ENCODE results near the gene LIMK2.
"Not testable (repeated sequence)": the region's sequence is repeated elsewhere in the genome, so short reads cannot be mapped to it uniquely, and the experiment has no call there.

Gene LIMK2

DNA sequence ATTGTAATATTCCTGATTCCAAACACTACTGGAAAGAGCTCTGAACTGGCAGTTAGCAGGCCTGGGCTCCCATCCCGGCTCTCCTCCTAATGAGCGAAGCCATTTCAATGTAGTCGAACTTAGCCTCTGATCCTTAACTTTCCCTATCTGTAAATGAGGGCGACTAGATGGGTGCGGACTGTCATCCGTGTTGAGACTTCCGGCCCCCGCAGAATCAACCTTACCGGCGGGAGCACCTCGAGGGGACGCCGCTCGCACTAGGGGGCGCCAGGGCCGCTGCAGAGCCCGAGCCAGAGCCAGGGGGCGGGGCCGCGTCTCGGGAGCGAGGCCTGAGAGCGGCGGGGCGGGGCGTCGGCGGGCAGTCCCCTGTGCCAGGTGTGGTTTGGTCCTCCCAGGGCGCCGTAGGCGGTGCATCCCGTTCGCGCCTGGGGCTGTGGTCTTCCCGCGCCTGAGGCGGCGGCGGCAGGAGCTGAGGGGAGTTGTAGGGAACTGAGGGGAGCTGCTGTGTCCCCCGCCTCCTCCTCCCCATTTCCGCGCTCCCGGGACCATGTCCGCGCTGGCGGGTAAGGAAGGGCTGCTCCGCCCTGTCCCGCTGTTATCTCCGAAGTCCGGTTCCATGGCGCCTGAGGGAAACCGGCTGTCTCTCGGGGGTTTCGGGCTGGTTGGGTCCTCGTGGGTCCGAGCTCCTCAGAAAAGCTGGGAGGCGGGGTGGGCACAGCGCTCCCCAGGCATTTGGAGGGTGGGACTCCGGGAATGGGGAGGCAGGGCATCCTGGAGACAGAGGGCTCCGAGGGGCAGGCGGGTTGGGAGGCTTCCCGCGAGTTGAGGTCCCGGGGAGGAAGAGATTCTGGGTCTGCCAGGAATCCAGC, at the start of gene LIMK2:
LIMK2 (plus strand) TSS at position 437 of the 869 bp plus-strand sequence; CDS start at position 548, 111 bp downstream.
- Histone ChIP-seq H3K27me3 (ENCODE audit: control insufficient read depth, insufficient read depth, low read length) (no peaks in the 10 kb centered on the region), H3K4me1 (ENCODE audit: control insufficient read depth, insufficient read depth, low read length) (peaks cover 3% of the 10 kb centered on the region; the same call in 1 of the 2 replicates), H3K27ac (ENCODE audit: low read depth, low read length) (peak within 1 kb of the TSS; percentile 85), H3K4me3 (ENCODE audit: low read depth, low read length) (peak within 1 kb of the TSS; percentile 85), H3K36me3 (ENCODE audit: control insufficient read depth, insufficient read depth, low read length) (0 out of 2 replicates have a peak, but pooled peaks cover 3% of the 10 kb centered on the region), H3K9ac (ENCODE audit: low read depth, low read length) (peak within 1 kb of the TSS; percentile 74), H3K9me3 (ENCODE audit: control insufficient read depth, insufficient read depth, low read length) (no peaks in the 10 kb centered on the region)

DNA sequence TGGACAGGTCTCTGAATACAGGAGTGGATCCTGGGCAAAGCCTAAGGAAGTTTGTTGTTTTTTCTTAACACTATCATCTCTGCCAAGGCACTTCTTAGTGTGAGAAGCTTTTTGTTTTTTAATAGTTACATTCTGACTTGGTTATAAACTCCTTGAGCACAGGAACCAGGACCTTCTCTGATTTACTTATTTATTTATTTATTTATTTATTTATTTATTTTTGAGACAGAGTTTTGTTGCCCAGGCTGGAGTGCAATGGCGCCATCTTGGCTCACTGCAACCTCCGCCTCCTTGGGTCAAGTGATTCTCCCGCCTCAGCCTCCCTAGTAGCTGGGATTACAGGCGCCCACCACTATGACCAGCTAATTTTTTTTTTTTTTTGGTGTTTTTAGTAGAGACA, 41.1 kb upstream of the LIMK2 start:
- no peaks in the 10 kb centered on the region for H3K9me3 ChIP-seq (ENCODE audit: control insufficient read depth, insufficient read depth, low read length)
- H3K27ac ChIP-seq (ENCODE audit: low read depth, low read length) = no peak overlapping the region
- 0 out of 2 replicates have a peak, but pooled peaks cover 4% of the 10 kb centered on the region for H3K36me3 ChIP-seq (ENCODE audit: control insufficient read depth, insufficient read depth, low read length)
- no peak overlapping the region for H3K4me3 ChIP-seq (ENCODE audit: low read depth, low read length)
- H3K27me3 ChIP-seq (ENCODE audit: control insufficient read depth, insufficient read depth, low read length) = no peaks in the 10 kb centered on the region
- H3K4me1 ChIP-seq (ENCODE audit: control insufficient read depth, insufficient read depth, low read length) = no peaks in the 10 kb centered on the region
- no peak overlapping the region for H3K9ac ChIP-seq (ENCODE audit: low read depth, low read length)

DNA sequence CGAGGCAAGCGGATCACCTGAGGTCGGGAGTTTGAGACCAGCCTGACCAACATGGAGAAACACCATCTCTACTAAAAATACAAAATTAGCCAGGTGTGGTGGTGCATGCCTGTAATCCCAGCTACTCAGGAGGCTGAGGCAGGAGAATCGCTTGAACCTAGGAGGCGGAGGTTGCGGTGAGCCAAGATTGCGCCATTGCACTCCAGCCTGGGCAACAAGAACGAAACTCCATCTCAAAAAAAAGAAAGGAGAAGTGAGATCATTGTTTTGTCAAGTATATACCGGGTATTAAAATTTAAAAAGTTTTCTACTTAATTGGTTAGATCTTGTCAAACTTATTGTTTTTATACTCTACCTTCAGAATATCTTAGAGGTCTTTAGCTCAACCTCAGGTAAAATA, 40.4 kb upstream of the LIMK2 start:
- not testable (repeated sequence) for H3K4me1 ChIP-seq (ENCODE audit: control insufficient read depth, insufficient read depth, low read length); H3K9me3 ChIP-seq (ENCODE audit: control insufficient read depth, insufficient read depth, low read length); H3K27ac ChIP-seq (ENCODE audit: low read depth, low read length); H3K4me3 ChIP-seq (ENCODE audit: low read depth, low read length); H3K9ac ChIP-seq (ENCODE audit: low read depth, low read length); H3K27me3 ChIP-seq (ENCODE audit: control insufficient read depth, insufficient read depth, low read length); H3K36me3 ChIP-seq (ENCODE audit: control insufficient read depth, insufficient read depth, low read length)

DNA sequence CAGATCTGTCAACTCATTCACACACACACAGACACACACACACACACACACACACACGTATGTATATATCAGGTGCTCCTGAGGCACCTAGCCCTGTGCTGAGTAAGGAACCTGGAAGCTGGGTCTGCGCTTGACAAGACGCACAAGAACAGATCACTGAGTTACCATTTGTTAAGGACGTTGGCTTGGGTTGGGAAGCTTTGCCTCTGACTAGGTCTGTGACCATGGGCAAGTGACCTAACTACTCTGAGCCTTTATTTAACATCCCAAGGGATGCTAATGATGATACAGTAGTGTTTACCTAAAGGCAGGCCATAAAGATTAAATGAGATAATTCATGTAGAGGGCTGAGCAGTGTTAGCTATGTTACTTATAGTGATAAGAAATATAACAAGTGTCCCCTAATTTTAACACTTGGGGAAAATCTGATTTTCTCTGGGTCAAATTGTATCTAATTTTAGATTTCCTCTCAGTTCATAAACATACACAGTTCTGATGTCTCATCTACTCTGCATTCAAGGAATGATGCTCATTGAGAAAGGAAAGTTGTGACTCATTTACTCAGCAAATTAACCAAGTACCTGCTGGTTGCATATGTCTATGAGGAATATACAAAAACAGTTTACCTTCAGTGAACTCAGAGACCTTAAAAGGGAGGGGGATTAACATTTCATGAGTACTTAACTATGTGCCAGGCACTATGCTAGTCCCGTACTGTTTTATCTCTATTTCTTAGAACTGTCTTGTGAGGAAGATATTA, 38.5 kb upstream of the LIMK2 start:
- H3K9ac ChIP-seq (ENCODE audit: low read depth, low read length) = no peak overlapping the region
- H3K27me3 ChIP-seq (ENCODE audit: control insufficient read depth, insufficient read depth, low read length) = no peaks in the 10 kb centered on the region
- no peak overlapping the region for H3K4me3 ChIP-seq (ENCODE audit: low read depth, low read length)
- no peaks in the 10 kb centered on the region for H3K9me3 ChIP-seq (ENCODE audit: control insufficient read depth, insufficient read depth, low read length)
- H3K27ac ChIP-seq (ENCODE audit: low read depth, low read length) = no peak overlapping the region
- H3K36me3 ChIP-seq (ENCODE audit: control insufficient read depth, insufficient read depth, low read length) = no peaks in the 10 kb centered on the region
- H3K4me1 ChIP-seq (ENCODE audit: control insufficient read depth, insufficient read depth, low read length) = no peaks in the 10 kb centered on the region

DNA sequence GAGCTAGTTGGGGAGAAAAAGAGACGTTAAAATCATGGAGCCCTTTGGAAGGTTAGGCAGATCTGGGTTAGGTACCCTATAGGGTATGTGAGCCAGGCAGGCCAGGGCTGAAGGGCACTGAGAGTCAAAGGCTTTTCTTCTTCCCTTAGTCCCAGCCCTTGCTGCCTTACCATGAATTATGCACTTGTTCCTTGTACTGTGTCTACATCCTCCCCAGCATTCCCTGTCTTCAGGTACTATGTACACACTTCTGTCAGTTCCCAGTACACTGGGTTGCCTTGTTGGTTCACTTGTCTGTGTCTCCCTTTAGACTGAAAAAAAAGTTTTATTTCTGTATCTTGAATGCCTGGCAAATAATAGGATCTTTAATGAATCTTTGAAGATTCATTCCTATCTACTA, 35.2 kb upstream of the LIMK2 start:
- no peak overlapping the region for H3K4me3 ChIP-seq (ENCODE audit: low read depth, low read length)
- no peak overlapping the region for H3K9ac ChIP-seq (ENCODE audit: low read depth, low read length)
- H3K36me3 ChIP-seq (ENCODE audit: control insufficient read depth, insufficient read depth, low read length) = no peaks in the 10 kb centered on the region
- no peaks in the 10 kb centered on the region for H3K9me3 ChIP-seq (ENCODE audit: control insufficient read depth, insufficient read depth, low read length)
- no peaks in the 10 kb centered on the region for H3K27me3 ChIP-seq (ENCODE audit: control insufficient read depth, insufficient read depth, low read length)
- H3K27ac ChIP-seq (ENCODE audit: low read depth, low read length) = no peak overlapping the region
- H3K4me1 ChIP-seq (ENCODE audit: control insufficient read depth, insufficient read depth, low read length) = no peaks in the 10 kb centered on the region

DNA sequence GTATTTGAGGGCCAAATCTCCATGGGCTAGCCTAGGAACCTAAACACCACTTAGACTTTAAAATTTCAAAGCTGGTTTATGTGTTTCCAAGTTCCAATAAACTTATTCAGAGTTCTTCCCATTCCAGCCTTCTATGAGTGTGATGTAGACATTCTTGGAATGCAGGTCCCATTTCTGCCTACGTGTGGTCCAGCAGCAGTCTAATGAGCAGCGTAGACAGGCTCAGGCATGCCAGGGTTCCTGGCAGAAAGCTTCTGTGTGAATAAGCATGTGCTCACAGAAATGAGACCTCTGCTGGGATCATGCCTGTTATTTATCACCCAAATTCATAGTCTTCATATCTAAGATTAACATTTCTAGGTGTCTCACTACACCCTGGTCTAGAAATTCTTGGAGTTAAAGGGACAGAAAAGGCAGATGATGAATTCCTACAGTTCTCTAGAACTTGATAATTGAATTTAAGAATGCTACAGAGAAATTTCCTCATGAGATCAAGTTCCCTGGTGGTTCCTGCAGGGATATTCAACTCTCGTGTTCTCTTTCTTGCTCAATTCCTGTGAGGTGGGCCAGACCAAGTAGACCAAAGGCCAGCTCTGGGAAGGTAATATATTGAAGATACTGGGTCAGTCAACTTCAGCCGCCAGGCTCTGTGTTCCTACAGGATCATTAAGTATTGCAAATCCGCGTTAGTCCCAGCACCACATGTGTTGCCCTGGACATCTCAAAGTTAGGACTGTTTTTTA, 34.5 kb upstream of the LIMK2 start:
- Histone ChIP-seq H3K9ac (ENCODE audit: low read depth, low read length) (no peak overlapping the region), H3K4me3 (ENCODE audit: low read depth, low read length) (no peak overlapping the region), H3K9me3 (ENCODE audit: control insufficient read depth, insufficient read depth, low read length) (no peaks in the 10 kb centered on the region), H3K27me3 (ENCODE audit: control insufficient read depth, insufficient read depth, low read length) (no peaks in the 10 kb centered on the region), H3K4me1 (ENCODE audit: control insufficient read depth, insufficient read depth, low read length) (no peaks in the 10 kb centered on the region), H3K27ac (ENCODE audit: low read depth, low read length) (no peak overlapping the region), H3K36me3 (ENCODE audit: control insufficient read depth, insufficient read depth, low read length) (no peaks in the 10 kb centered on the region)

DNA sequence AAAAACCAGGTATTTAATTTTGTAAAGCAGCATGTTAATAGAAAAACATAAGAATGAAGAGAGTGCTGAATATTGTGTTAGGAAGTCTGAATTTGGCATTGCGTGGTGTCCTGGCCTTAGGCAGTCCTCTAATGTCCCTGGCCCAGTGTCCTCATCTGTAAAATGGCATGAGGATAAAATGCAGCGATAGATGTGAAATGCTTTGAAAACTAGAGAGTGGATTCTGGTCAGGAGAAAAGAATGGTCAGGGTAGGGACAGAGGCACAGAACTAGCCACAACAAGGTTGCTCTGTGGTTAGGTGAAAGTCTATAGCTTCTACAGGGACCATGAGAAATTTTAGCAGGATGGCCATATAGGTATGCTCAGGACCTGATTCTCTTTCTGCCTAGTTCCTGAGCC, 33.2 kb upstream of the LIMK2 start:
- no peaks in the 10 kb centered on the region for H3K36me3 ChIP-seq (ENCODE audit: control insufficient read depth, insufficient read depth, low read length)
- no peaks in the 10 kb centered on the region for H3K4me1 ChIP-seq (ENCODE audit: control insufficient read depth, insufficient read depth, low read length)
- H3K9me3 ChIP-seq (ENCODE audit: control insufficient read depth, insufficient read depth, low read length) = no peaks in the 10 kb centered on the region
- no peaks in the 10 kb centered on the region for H3K27me3 ChIP-seq (ENCODE audit: control insufficient read depth, insufficient read depth, low read length)
- no peak overlapping the region for H3K27ac ChIP-seq (ENCODE audit: low read depth, low read length)
- H3K4me3 ChIP-seq (ENCODE audit: low read depth, low read length) = no peak overlapping the region
- no peak overlapping the region for H3K9ac ChIP-seq (ENCODE audit: low read depth, low read length)

DNA sequence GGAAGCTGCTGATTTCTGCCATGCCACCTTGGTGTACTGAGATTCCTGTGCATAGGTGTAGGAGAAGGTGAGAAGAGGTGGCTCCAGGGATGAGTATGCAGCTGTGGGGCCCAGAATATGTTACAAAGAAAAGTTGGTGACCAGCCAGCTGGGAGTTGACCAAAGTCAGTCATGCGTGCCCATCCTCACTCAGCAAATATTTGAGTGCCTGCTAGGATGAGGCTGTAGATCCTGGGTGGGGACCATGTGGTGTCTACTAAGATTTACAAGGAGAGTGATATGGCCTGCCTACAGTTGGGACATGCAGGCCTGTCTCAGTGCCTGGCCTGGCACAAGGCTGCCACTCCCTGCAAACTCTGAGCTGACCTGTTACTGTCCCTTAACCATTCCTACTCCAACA, 32.8 kb upstream of the LIMK2 start:
- Histone ChIP-seq H3K9me3 (ENCODE audit: control insufficient read depth, insufficient read depth, low read length) (no peaks in the 10 kb centered on the region), H3K27me3 (ENCODE audit: control insufficient read depth, insufficient read depth, low read length) (no peaks in the 10 kb centered on the region), H3K36me3 (ENCODE audit: control insufficient read depth, insufficient read depth, low read length) (no peaks in the 10 kb centered on the region), H3K4me3 (ENCODE audit: low read depth, low read length) (no peak overlapping the region), H3K4me1 (ENCODE audit: control insufficient read depth, insufficient read depth, low read length) (no peaks in the 10 kb centered on the region), H3K27ac (ENCODE audit: low read depth, low read length) (no peak overlapping the region), H3K9ac (ENCODE audit: low read depth, low read length) (no peak overlapping the region)

DNA sequence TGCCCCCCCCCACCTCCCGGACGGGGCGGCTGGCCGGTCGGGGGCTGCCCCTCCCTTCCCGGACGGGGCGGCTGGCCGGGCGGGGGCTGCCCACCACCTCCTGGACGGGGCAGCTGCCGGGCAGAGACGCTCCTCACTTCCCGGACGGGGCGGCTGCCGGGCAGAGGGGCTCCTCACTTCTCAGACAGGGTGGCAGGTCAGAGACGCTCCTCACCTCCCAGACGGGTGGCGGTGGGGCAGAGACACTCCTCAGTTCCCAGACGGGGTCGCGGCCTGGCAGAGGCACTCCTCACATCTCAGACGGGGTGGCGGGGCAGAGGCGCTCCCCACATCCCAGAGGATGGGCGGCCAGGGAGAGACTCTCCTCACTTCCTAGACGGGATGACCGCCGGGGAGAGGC, 28.1 kb upstream of the LIMK2 start:
- no peak overlapping the region for H3K4me3 ChIP-seq (ENCODE audit: low read depth, low read length)
- no peaks in the 10 kb centered on the region for H3K36me3 ChIP-seq (ENCODE audit: control insufficient read depth, insufficient read depth, low read length)
- H3K27me3 ChIP-seq (ENCODE audit: control insufficient read depth, insufficient read depth, low read length) = no peaks in the 10 kb centered on the region
- no peak overlapping the region for H3K27ac ChIP-seq (ENCODE audit: low read depth, low read length)
- H3K9me3 ChIP-seq (ENCODE audit: control insufficient read depth, insufficient read depth, low read length) = no peaks in the 10 kb centered on the region
- no peak overlapping the region for H3K9ac ChIP-seq (ENCODE audit: low read depth, low read length)
- H3K4me1 ChIP-seq (ENCODE audit: control insufficient read depth, insufficient read depth, low read length) = no peaks in the 10 kb centered on the region

DNA sequence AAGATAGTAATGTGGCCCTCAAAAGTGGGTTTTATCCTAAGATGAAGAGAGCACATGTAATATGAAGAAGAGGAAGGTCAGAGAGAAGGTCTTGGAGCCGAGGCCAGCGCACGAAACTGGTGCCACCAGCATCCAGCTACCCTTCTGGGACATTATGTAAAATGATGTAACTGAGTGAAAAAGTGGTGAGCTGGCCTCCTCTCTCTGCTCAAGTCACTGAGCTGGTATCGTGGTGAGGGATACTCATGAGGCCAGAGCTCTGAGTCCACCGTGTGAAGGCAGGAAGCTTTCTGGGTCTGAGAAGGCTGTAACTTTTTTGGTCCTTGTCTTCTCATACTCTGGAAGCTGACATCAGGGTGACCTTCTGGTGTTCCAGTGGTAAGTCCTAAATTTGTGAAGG, 27.0 kb upstream of the LIMK2 start:
- Histone ChIP-seq H3K4me3 (ENCODE audit: low read depth, low read length) (no peak overlapping the region), H3K9me3 (ENCODE audit: control insufficient read depth, insufficient read depth, low read length) (no peaks in the 10 kb centered on the region), H3K27me3 (ENCODE audit: control insufficient read depth, insufficient read depth, low read length) (no peaks in the 10 kb centered on the region), H3K9ac (ENCODE audit: low read depth, low read length) (no peak overlapping the region), H3K36me3 (ENCODE audit: control insufficient read depth, insufficient read depth, low read length) (no peaks in the 10 kb centered on the region), H3K4me1 (ENCODE audit: control insufficient read depth, insufficient read depth, low read length) (no peaks in the 10 kb centered on the region), H3K27ac (ENCODE audit: low read depth, low read length) (no peak overlapping the region)
